ENCODE results near the gene FAM111A.

DNA sequence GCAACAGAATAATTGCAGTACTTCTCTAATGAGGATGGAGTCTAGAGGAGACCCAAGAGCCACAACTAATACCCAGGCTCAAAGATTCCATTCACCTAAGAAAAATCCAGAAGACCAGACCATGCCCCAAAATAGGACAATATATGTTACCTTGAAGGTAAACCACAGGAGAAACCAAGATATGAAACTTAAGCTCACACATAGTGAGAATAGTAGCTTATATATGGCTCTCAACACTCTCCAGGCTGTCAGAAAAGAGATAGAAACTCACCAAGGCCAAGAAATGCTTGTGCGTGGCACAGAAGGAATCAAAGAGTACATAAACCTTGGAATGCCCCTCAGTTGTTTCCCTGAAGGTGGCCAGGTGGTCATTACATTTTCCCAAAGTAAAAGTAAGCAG lies 9.1 kb downstream of the FAM111A start:
- TF ChIP-seq, protein P1, sequence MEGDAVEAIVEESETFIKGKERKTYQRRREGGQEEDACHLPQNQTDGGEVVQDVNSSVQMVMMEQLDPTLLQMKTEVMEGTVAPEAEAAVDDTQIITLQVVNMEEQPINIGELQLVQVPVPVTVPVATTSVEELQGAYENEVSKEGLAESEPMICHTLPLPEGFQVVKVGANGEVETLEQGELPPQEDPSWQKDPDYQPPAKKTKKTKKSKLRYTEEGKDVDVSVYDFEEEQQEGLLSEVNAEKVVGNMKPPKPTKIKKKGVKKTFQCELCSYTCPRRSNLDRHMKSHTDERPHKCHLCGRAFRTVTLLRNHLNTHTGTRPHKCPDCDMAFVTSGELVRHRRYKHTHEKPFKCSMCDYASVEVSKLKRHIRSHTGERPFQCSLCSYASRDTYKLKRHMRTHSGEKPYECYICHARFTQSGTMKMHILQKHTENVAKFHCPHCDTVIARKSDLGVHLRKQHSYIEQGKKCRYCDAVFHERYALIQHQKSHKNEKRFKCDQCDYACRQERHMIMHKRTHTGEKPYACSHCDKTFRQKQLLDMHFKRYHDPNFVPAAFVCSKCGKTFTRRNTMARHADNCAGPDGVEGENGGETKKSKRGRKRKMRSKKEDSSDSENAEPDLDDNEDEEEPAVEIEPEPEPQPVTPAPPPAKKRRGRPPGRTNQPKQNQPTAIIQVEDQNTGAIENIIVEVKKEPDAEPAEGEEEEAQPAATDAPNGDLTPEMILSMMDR (IDR thresholded peaks at IDR 0.05), result no peak
- TF ChIP-seq POLR2A (IDR thresholded peaks at IDR 0.05), result no peak
